Gastrocnemius medialis (tissue), 4 donors: ENCODE measurements around the gene ADD1.

Experiments used
- CTCF ChIP-seq, 5 experiments: fragments of 450-650 bp in 3 of 5; fragments of 200-600 bp in 2 of 5; sonication (generic) in 2 of 5; IDR thresholded peaks in 4 of 5; conservative IDR thresholded peaks in 1 of 5; 1 replicate in 4 of 5; 2 replicates in 1 of 5; pipeline ENCODE4 v1.5.1; 2016 to 2019; ENCODE audit warnings: antibody characterized with exemption in 5 of 5, mild to moderate bottlenecking in 3 of 5, moderate library complexity in 3 of 5
- POLR2A ChIP-seq, 2 donors: fragments of 450-650 bp; IDR thresholded peaks; one replicate each; pipeline ENCODE4 v1.6.1; 2017; ENCODE audit warnings: antibody characterized with exemption in 2 of 2, mild to moderate bottlenecking in 2 of 2, moderate library complexity in 2 of 2

- TF ChIP-seq POLR2A (IDR thresholded peaks at IDR 0.05) (no peak), CTCF (IDR thresholded peaks at IDR 0.05 in 4 of 5, conservative IDR thresholded peaks at IDR 0.05 in 1 of 5) (no peak)
These were observed 10.0 kb upstream of the ADD1 start for GRCh38 chr4:2833671-2834000.
